Keratinocyte (primary cell): ENCODE results near the gene BICD1. TPM values are rescaled to one million over a fixed set of nuclear protein-coding genes. Genes with fewer than 3 reads are reported as not detected.

Experiments
- DNase-seq: peaks from one replicate; pipeline ENCODE4 v3.0.0-alpha.2; 2011; ENCODE audit warnings: low read depth, missing footprints, low spot score
- FAIRE-seq: peaks from 2 replicates; lab custom pipeline; 2011; peaks lifted over from hg19 to GRCh38; lab: Jason Lieb, UNC
- H2AFZ ChIP-seq: 2 replicates; pipeline ENCODE4 v1.6.0; 2012; ENCODE audit warnings: low read length, control low read depth, inconsistent platforms; ENCODE audit not compliant: control insufficient read depth
- H3K27ac ChIP-seq: 2 replicates; pipeline ENCODE4 v1.5.1; 2011; ENCODE audit warnings: low read length; ENCODE audit not compliant: control insufficient read depth, insufficient read depth
- H3K27me3 ChIP-seq: 3 replicates; pipeline ENCODE4 v1.6.0; 2011; ENCODE audit warnings: low read length; ENCODE audit not compliant: control insufficient read depth, insufficient read depth; ENCODE audit errors: extremely low read depth
- H3K36me3 ChIP-seq, 2 experiments: 2 replicates in 1 of 2; 3 replicates in 1 of 2; pipeline ENCODE4 v1.5.1; 2011; ENCODE audit warnings: low read length in 2 of 2, mild to moderate bottlenecking in 1 of 2; ENCODE audit not compliant: control insufficient read depth in 2 of 2, insufficient read depth in 2 of 2; ENCODE audit errors: extremely low read depth in 1 of 2
- H3K4me1 ChIP-seq: 3 replicates; pipeline ENCODE4 v1.5.1; 2011; ENCODE audit warnings: low read length; ENCODE audit not compliant: control insufficient read depth, insufficient read depth; ENCODE audit errors: extremely low read depth
- H3K4me2 ChIP-seq: 3 replicates; pipeline ENCODE4 v1.6.0; 2011; ENCODE audit warnings: low read depth, low read length; ENCODE audit not compliant: control insufficient read depth, insufficient read depth; ENCODE audit errors: extremely low read depth
- H3K4me3 ChIP-seq, 3 experiments: fragments of 200-600 bp in 1 of 3; sonication (generic) in 1 of 3; 2 replicates in 2 of 3; 3 replicates in 1 of 3; pipeline ENCODE4 v1.5.1; 2011 to 2016; ENCODE audit warnings: low read length in 3 of 3, mild to moderate bottlenecking in 3 of 3, control low read depth in 2 of 3, inconsistent platforms in 1 of 3, low read depth in 1 of 3, mixed read lengths in 1 of 3, mixed run types in 1 of 3, moderate library complexity in 1 of 3; ENCODE audit not compliant: control insufficient read depth in 2 of 3, insufficient read depth in 2 of 3; ENCODE audit errors: extremely low read depth in 1 of 3
- H3K79me2 ChIP-seq: 2 replicates; pipeline ENCODE4 v1.6.0; 2012; ENCODE audit warnings: low read length; ENCODE audit not compliant: control insufficient read depth, insufficient read depth
- H3K9ac ChIP-seq: 3 replicates; pipeline ENCODE4 v1.6.0; 2011; ENCODE audit warnings: low read length; ENCODE audit not compliant: control insufficient read depth, insufficient read depth; ENCODE audit errors: extremely low read depth
- H3K9me1 ChIP-seq: 3 replicates; pipeline ENCODE4 v1.6.0; 2011; ENCODE audit warnings: low read length; ENCODE audit not compliant: control insufficient read depth, insufficient read depth; ENCODE audit errors: extremely low read depth
- H3K9me3 ChIP-seq: 2 replicates; pipeline ENCODE4 v1.5.1; 2012; ENCODE audit warnings: low read depth, low read length; ENCODE audit not compliant: control insufficient read depth
- H4K20me1 ChIP-seq: 3 replicates; pipeline ENCODE4 v1.6.0; 2011; ENCODE audit warnings: low read length; ENCODE audit not compliant: control insufficient read depth, insufficient read depth; ENCODE audit errors: extremely low read depth
- EZH2 ChIP-seq: IDR thresholded peaks from one replicate; pipeline ENCODE4 v1.6.1; 2012; ENCODE audit warnings: inconsistent platforms, mild to moderate bottlenecking, low read length, moderate library complexity
- dilution Hi-C: fragments of 300-500 bp; cut with MboI; formaldehyde crosslinking; loops from one replicate; pipeline ENCODE4 v1.7.0; 2020; ENCODE audit warnings: low sequenced_read_pairs; ENCODE audit not compliant: extremely low pct_ligation_motif_present
- polyA plus RNA-seq, 5 experiments: library from polyadenylated mRNA; depleted of rRNA in 3 of 5; stranded (reverse) in 3 of 5; stranded (forward) in 1 of 5; unstranded in 1 of 5; fragments of >200 nt; gene quantifications; 1 replicate in 1 of 5; 2 replicates in 3 of 5; 3 replicates in 1 of 5; pipeline versions ENCODE4 v1.2.1 to v1.2.3, GENCODE V29; 2011 to 2012; ENCODE audit warnings: missing spikeins in 2 of 5, low read depth in 1 of 5, low replicate concordance in 1 of 5
- TF ChIP-seq, protein P1 (sequence below), 3 experiments: IDR thresholded peaks in 1 of 3; conservative IDR thresholded peaks in 1 of 3; optimal IDR thresholded peaks in 1 of 3; 2 replicates in 2 of 3; 3 replicates in 1 of 3; pipeline versions ENCODE3 to v1.5.1; 2011; ENCODE audit warnings: low read length in 3 of 3, mild to moderate bottlenecking in 3 of 3, moderate library complexity in 2 of 3, control low read depth in 1 of 3, inconsistent platforms in 1 of 3; ENCODE audit not compliant: insufficient read depth in 2 of 3; ENCODE audit errors: extremely low read depth in 1 of 3

The BICD1 gene
- polyA plus RNA-seq, 1 donor (not counting 4 experiments of a cell fraction or from before 2014, with no cell fraction given): 10.2 TPM

DNA sequence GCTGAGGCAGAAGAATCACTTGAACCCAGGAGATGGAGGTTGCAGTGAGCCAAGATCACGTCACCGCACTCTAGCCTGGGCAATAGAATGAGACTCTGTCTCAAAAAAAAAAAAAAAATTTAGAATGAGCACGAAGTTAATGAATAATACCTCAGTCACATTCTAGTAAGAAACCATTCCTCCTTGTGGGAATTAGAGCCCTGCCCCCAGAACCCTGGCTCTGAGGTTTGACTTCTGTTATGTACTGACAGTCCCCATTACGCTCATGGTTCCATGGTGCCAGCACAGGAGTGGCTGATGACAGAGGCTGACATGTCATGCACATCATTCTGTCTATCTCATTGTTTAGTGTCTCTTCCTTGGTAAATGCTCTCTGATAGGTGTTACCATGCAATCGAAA lies 160.1 kb downstream of the BICD1 start:
- H3K4me3 ChIP-seq: no peak overlapping the region

DNA sequence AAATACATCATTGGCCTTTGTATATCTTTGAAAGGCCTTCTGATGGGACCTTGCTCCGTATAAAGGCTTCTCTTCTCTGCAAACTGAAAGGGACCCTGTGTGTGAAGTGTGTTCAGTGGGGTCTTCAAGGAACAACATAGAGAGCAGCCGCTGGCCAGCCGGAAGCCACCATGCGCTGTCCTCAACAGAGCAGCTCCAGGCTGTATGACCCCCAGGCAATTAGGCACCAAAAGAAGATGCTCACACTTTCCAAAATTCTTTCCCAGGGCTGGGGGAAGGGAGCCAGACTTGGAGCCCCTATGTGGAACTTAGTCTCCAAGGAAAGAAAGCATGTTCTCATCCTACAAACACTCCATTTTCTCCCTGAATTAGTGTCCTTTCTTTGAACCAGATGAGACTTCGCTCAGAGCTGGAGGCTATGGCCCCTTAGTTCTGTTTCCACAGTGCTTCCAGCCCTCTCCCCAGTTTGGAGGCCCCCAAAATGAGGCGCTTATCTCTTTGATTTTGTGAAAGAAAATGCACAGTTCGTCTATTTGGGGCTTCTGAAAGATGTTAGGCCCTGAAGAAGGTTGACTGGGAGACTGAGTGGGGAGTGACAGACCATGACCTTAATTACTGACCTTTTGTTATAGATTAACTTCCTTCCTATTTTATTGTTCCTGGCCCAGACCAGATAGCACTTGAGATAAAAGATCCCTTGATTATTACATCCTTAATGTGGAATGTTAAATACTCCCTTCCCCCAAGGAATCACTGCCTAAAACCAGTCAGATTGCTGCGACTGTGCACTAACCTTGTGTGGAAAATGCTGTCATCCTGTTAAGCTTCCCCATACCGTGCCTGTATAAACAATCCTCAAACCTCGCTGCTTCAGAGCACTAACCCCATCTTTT lies 164.4 kb downstream of the BICD1 start:
- H3K27ac ChIP-seq: no peak overlapping the region
- no peaks in the 10 kb centered on the region for H3K36me3 ChIP-seq
- no peaks in the 10 kb centered on the region for H4K20me1 ChIP-seq
- no peaks in the 10 kb centered on the region for H3K27me3 ChIP-seq
- no peak overlapping the region for H2AFZ ChIP-seq
- FAIRE-seq: no peak
- dilution Hi-C loops: no loop called here
- TF ChIP-seq, protein P1, sequence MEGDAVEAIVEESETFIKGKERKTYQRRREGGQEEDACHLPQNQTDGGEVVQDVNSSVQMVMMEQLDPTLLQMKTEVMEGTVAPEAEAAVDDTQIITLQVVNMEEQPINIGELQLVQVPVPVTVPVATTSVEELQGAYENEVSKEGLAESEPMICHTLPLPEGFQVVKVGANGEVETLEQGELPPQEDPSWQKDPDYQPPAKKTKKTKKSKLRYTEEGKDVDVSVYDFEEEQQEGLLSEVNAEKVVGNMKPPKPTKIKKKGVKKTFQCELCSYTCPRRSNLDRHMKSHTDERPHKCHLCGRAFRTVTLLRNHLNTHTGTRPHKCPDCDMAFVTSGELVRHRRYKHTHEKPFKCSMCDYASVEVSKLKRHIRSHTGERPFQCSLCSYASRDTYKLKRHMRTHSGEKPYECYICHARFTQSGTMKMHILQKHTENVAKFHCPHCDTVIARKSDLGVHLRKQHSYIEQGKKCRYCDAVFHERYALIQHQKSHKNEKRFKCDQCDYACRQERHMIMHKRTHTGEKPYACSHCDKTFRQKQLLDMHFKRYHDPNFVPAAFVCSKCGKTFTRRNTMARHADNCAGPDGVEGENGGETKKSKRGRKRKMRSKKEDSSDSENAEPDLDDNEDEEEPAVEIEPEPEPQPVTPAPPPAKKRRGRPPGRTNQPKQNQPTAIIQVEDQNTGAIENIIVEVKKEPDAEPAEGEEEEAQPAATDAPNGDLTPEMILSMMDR (optimal IDR thresholded peaks at IDR 0.05 in 1 of 3, IDR thresholded peaks at IDR 0.05 in 1 of 3, conservative IDR thresholded peaks at IDR 0.05 in 1 of 3; ENCODE audit: extremely low read depth in 1 of 3, insufficient read depth in 2 of 3, low read length in 3 of 3): no peak
- no peak for TF ChIP-seq EZH2
- no peaks in the 10 kb centered on the region for H3K4me1 ChIP-seq
- no peaks in the 10 kb centered on the region for H3K9me3 ChIP-seq
- H3K9me1 ChIP-seq: no peaks in the 10 kb centered on the region
- no peak overlapping the region for H3K4me3 ChIP-seq
- DNase-seq: no peak
- no peak overlapping the region for H3K9ac ChIP-seq
- no peak overlapping the region for H3K4me2 ChIP-seq
- no peaks in the 10 kb centered on the region for H3K79me2 ChIP-seq

More for the DNA sequence above, 160.1 kb downstream of the BICD1 start:
- Histone ChIP-seq H3K9me1 (no peaks in the 10 kb centered on the region), H3K79me2 (no peaks in the 10 kb centered on the region), H2AFZ (no peak overlapping the region), H4K20me1 (no peaks in the 10 kb centered on the region), H3K36me3 (no peaks in the 10 kb centered on the region), H3K27me3 (no peaks in the 10 kb centered on the region), H3K9me3 (no peaks in the 10 kb centered on the region), H3K4me1 (no peaks in the 10 kb centered on the region), H3K4me2 (no peak overlapping the region), H3K9ac (no peak overlapping the region), H3K27ac (no peak overlapping the region)
- dilution Hi-C loops: no loop called here
- DNase-seq (no peak), FAIRE-seq (no peak)
- no peak for TF ChIP-seq EZH2
- TF ChIP-seq, protein P1 (optimal IDR thresholded peaks at IDR 0.05 in 1 of 3, IDR thresholded peaks at IDR 0.05 in 1 of 3, conservative IDR thresholded peaks at IDR 0.05 in 1 of 3; ENCODE audit: extremely low read depth in 1 of 3, insufficient read depth in 2 of 3, low read length in 3 of 3): no peak
